Measurements from ENCODE around the gene FBXW9.
"Not testable (repeated sequence)": the region's sequence is repeated elsewhere in the genome, so short reads cannot be mapped to it uniquely, and the experiment has no call there.

The FBXW9 gene

DNA sequence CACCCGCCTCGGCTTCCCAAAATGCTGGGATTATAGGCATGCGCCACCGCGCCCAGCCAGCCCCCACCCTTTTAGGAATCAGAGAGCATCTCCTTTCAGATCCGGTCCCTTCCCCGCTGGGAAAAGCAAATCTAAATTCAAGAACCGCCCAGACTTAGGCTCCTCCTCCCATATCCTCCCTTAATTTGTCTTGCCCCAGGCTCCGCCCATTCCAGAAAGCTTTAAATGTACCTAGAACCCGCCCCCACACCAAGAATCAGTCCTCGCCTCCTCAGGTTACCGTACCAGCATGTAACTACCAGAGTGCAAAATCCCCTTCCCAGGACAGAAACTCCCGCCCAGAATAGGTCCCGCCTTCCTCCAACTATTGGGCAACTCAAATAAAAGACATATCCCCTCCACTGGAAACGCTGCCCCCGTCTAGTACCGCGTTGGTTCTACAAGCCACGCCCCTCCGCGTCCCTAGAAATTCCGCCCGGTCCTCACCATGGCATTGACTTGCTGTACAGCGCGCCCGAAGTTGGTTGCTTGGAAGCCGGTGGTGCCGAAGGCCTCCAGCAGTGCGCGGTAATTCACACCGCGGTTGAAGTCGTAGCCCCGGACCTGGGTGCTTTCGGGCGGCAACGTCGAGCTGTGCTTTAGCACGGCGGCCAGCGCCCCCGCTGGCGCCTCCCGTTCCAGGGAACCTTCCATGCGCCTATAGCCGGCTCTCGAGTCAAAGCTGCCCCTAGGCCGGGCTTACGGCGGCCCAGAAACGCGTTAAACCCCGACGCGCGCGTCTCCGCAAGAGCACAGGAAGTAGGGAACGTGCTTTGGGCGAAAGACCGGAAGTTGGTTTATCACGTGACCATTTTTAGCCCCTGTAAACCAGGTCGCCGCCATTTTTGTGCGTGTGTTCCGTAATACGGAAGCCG, 15.1 kb downstream of the FBXW9 start, which contains the start of gene DHPS:
DHPS (minus strand) TSS at position 807 of the 914 bp plus-strand sequence; CDS start at position 693, 114 bp downstream.
- peak; percentile 97 for DNase-seq (ENCODE audit: low spot score)

- no peak for DNase-seq (ENCODE audit: low spot score)
These were observed 16.4 kb downstream of the FBXW9 start for GRCh38 chr19:12680034-12680433.

DNA sequence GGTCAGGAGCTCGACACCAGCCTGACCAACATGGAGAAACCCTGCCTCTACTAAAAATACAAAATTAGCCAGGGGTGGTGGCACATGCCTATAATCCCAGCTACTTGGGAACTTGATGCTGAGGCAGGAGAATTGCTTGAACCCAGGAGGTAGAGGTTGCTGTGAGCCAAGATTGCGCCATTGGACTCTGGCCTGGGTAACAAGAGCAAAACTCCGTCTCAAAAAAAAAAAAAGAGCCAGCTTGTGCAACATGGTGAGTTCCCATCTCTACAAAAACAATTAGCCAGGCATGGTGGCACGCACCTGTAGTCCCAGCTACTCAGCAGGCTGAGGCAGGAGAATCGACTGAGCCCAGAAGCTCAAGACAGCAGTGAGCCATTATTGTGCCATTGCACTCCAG, 18.4 kb downstream of the FBXW9 start:
- DNase-seq (ENCODE audit: low spot score), result not testable (repeated sequence)

DNA sequence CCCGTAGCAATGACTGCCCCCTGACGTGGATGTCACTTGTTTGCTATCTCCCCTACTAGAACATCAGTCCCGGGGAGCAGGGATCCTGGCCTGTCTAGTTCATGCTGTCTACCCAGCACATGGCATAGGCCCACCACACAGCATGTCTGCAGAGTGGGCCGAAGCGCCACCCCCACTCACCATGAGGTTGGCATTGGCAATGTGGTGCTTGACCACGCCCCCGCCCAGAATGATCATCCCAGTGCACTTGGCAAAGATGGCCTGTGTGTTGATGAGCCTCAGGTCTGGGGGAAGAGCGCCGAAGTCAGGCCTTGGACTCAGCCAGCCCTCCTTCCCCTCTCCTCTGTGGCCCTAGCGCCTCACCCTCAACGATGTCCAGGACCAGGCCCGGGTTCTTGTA, 19.5 kb downstream of the FBXW9 start:
- no peak for DNase-seq (ENCODE audit: low spot score)

DNA sequence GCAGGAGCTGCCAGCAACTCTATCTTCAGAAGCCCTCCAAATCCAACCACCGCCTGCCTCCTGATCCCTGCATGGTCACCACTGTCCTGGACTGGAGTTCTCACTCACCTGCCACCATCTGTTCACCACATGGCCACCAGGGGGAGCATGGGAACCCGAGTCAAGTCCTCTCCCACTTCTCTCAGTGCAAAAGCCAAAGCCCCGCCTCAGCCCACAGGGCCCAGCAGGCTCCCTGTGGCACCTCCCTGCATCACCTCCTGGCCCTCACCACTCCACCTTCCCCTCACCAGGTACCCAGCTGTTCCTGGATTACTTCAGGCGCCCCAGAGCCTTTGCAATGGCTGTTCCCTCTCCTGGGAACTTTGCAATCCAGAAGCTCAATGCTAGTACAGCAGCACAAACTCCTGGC, 20.0 kb downstream of the FBXW9 start:
- peak; percentile 88 for DNase-seq (ENCODE audit: low spot score)

GRCh38 chr19:12675940-12676339, 20.5 kb downstream of the FBXW9 start:
- DNase-seq (ENCODE audit: low spot score), result no peak

GRCh38 chr19:12675399-12675798, 21.0 kb downstream of the FBXW9 start:
- no peak for DNase-seq (ENCODE audit: low spot score)

DNA sequence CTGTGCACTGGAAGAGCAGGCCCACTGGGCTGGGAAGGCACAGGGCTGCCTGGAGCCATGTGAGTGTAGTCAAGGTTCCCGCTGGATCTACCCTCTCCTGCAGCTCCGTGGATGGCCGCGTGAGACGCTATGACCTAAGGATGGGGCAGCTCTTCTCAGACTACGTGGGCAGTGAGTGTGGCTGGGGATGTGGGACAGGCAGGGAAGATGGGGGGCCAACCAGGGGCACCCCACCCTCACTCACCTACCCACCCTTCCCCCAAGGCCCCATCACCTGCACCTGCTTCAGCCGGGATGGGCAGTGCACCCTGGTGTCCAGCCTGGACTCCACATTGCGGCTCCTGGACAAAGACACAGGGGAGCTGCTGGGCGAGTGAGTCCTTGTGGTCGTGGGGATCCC, 23.7 kb downstream of the FBXW9 start:
- DNase-seq (ENCODE audit: low spot score), result no peak

DNA sequence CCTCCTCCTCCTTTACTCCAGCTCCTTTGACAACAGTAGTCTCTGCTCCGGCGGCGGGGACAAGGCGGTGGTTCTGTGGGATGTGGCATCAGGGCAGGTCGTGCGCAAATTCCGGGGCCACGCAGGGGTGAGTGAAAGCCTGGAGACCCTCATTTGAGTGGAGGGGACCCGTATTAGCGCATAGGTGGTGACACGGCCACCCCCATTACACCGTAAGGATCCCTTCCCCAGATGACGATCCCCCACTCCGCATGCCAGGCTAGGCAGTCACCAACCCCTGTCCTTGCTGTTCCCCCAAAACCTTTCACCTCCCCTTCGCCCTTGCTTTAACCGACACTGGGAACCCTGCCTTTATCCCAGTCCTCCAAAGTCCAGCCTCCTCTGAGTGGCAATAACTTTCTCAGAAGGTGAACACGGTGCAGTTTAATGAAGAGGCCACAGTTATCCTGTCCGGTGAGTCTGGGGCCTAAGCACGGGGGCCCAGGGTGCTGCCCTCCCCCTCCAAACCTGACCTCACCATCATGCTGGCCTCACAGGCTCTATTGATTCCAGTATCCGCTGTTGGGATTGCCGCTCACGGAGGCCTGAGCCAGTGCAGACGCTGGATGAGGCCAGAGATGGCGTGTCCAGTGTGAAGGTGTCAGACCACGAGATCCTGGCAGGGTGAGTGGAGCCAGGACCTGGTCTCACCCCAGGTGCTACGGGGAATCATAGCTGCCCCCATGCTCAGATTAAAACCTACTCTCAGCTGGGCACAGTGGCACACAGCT, 26.1 kb downstream of the FBXW9 start:
- no peak for DNase-seq (ENCODE audit: low spot score)

DNA sequence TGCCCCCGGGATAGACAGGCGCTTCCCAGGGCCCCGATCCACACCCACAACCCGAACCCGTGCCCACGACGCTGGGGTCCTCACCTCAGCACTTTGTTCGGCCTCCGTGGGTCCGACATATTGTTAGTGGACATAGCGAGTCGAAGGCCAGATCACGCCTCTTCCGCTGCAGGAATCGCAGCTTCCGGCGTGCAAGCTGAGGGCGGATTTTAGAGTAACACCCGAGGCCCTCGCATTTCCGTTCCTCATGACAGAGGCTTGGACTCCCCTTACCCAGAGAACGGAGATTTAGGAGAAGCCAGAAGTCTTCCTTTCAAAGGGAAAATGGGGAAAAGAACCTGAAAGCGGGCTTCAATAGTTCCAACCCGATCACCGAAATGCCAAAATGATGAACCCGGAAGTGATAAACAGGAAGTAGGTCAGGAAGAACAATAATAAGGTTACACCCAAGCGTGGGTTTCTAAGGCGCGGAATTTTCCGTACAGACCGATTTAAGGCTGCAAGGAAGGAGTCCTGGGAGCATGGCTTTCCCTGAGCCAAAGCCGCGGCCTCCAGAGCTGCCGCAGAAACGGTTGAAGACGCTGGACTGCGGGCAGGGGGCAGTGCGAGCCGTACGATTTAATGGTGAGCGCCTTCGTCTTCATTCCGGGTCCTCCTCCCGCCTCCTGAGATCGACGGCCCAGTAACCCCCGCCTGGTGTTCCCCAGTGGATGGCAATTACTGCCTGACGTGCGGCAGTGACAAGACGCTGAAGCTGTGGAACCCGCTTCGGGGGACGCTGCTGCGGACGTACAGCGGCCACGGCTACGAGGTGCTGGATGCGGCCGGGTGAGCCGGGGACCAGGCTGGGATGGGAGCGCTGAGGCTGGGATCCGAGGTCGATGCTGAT, 26.9 kb downstream of the FBXW9 start:
- peak; percentile 90 for DNase-seq (ENCODE audit: low spot score)

GRCh38 chr19:12668932-12669269, 27.5 kb downstream of the FBXW9 start:
- DNase-seq (ENCODE audit: low spot score), result peak; percentile 68

DNA sequence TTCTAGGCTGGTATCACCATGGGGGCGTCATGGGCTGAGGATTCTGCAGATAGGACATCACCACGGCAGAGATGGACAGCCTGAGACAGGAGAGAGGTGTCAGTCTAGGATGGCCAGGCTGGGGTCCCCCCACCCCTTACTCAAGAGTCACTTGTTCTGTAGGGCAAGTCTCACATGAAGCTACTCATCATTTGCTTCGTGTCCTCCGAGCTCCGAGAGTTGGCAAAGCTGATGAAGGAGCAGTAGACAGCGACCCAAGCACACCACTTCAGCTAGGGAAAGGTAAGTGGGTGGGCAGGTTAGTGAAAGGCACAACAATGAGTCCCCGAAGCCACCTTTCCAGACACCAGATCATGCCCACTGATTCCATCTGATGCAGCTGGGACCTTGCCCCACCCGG, 28.1 kb downstream of the FBXW9 start:
- no peak for DNase-seq (ENCODE audit: low spot score)

- no peak for DNase-seq (ENCODE audit: low spot score)
These were observed 28.6 kb downstream of the FBXW9 start for GRCh38 chr19:12667731-12668302.

GRCh38 chr19:12666265-12667048, 30.0 kb downstream of the FBXW9 start, which contains the start of the genes MAN2B1 and WDR83:
TSS of gene MAN2B1 (minus strand) at chr19:12666742. CDS start at chr19:12666701, 41 bp downstream.
TSS of gene WDR83 (plus strand) at chr19:12666807. CDS start at chr19:12669791, 2,984 bp downstream.
- peak; percentile 98 for DNase-seq (ENCODE audit: low spot score)

DNA sequence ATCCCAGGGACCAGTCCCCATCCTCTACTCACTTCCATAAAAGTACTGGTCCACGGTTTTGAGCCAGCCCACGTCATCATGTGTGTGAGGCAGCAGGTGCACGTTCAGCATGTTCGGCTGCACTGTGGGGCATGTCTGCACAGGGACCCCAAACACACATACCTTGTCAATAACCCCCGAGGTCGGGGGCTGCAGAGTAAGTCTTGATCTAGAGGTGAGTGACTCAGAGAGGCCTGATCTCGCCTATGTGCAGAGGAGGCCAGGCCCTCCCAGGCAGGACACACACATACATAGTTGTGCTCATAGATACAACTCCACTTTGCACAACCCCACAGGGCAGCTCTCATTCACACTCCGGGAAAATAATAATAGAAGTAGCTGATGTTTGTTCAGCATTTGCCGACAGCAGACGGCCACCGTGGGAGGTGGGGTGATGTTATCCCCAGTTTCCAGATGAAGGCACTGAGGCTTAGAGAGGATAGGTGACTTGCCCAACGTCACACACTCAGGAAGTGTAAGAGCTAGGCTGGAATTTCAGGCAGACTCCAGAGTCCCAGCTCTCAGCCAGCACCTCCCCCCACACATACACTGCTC, 30.7 kb downstream of the FBXW9 start:
- DNase-seq (ENCODE audit: low spot score), result no peak

GRCh38 chr19:12665281-12665573, 31.2 kb downstream of the FBXW9 start:
- DNase-seq (ENCODE audit: low spot score), result no peak

- no peak for DNase-seq (ENCODE audit: low spot score)
These were observed 31.8 kb downstream of the FBXW9 start for GRCh38 chr19:12664406-12665280.

DNA sequence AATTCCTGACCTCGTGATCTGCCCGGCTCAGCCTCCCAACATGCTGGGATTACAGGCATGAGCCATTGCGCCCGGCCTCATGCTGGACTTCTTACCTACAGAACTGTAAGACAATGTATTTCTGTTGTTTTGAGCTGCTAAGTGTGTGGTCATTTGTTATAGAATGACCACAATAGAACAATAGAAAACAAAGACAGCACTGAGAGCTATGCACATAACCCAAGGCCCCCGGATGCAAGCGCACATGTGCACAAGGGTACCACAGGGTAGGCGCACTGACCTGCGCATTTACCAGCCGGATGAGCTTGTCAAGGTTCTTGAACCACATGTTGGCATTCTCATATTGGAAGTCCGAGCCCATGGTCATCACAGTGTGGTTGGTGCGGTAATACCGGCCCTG, 35.5 kb downstream of the FBXW9 start:
- DNase-seq (ENCODE audit: low spot score), result no peak

DNA sequence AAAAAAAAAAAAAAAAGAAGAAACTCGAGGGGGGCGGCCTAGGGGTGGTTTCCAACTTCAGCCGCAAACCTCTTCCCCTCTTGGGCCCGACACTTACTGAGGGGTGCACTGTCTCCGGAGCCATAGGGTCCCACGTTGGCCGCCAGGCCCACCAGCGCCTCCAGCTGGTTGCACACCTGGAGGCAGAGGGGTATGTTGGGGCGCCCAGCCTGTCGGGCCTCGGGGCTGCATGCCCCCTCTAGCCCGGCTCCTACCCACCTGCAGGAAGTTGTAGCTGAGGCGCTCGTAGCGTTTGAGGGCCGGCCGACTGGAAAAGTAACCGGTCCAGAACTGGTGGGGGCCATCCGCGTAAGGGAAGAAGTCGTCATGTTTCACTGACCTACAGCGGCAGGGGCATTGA, 38.5 kb downstream of the FBXW9 start:
- no peak for DNase-seq (ENCODE audit: low spot score)
